Measurements from ENCODE around the gene GRAMD1A.
"Not testable (repeated sequence)": the region's sequence is repeated elsewhere in the genome, so short reads cannot be mapped to it uniquely, and the experiment has no call there.

GRAMD1A gene

DNA sequence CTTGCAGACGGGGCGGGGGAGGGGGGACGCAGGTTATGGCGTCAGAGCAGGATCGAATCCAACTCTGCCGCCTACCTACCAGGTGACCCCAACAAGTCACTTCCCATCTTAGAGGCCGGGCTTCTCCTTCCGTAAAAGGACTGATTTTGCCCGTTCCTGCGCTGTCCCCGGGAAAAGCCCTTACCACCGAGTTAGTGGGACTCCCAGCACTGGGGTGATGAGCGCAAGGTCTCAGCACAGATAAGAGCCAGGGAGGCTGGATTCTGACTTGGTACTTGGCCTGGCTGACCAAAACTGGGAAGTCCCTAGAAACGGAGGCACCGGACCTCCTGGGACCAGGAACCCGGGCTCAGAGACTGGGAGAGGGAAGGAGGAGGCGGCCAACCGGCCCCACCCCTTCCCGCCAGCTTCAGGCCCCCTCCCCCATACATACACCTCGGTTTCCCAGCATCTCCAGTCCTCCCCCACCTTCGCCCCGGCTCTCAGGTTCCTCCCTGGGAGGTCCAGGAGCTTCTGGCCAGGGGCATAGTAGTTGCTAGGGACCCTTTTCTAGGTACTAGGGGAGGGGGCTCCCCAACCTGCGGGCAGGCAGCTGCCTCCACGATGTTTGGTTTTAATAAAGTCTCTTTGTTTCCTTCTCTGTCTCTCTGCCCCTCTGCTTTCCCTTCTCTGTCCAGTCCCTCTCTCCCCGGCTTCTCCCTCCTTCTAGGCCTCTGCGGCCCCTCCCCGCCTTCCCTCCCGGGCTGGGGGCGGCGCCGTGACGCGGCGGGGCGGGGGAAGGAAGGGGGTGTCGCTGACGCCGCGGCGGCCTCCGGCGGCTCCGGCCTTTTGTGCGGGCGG is at the start of gene GRAMD1A:
Gene GRAMD1A, plus strand, starts transcription at position 826 of the 840 bp plus-strand sequence. CDS start 156 bp downstream, outside the sequence.
- peak; percentile 58 for DNase-seq (ENCODE audit: low spot score)

DNA sequence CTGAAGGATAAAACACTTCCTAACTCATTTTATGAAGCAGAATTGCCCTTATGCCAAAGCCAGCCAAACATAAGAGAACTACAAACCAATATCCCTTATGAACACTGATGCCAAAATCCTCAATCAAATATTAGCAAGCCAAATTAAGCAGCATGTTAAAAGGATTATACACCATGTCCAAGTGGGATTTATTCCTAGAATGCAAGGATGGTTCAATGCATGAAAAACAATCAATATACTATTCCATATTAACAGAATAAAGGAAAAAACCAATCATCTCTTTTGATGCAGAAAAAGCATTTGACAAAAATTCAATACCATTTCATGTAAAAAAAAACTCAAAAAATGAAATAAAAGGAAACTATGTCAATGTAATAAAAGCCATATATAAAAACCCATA is 47.0 kb upstream of the GRAMD1A start:
- DNase-seq (ENCODE audit: low spot score) = no peak

DNA sequence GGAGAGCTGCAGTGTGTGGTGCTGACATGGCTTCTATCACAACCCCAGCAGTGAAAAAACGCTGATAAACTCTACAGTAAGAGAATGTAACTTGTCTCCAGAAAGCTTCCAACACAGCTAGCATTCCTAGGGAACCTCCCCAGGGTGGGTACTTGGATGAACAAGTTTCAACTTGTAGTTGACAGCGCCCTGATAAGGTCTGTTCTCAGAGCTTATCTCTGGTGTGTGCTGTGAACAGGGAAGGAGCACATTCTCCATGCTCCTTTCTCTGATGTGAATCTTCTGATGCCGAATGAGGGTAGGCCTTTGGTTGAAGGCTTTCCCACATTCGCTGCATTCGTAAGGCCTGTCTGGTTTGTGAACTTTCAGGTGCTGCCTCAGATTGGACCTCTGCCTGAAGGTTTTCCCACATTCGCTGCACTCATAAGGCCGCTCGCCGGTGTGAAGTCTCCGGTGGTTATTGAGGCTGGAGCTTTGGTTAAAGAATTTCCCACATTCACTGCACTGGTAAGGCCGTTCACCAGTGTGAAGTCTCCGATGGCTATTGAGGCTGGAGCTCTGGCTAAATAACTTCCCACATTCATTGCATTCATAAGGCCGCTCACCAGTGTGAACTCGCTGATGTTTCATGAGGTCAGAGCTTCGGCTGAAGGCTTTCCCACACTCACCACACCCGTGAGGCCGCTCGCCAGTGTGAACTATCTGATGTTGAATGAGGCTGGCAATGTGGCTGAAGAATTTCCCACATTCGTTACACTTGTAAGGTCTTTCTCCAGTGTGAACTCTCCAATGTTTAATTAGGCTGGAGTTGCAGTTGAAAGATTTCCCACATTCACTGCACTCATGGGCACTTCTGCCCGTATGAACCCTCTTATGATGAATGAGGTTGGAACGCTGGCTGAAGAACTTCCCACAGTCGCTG is 42.0 kb upstream of the GRAMD1A start:
- DNase-seq (ENCODE audit: low spot score) = no peak

- DNase-seq (ENCODE audit: low spot score) = no peak
These were observed 41.1 kb upstream of the GRAMD1A start for GRCh38 chr19:34959021-34959420.

- DNase-seq (ENCODE audit: low spot score) = no peak
These were observed 39.9 kb upstream of the GRAMD1A start for GRCh38 chr19:34960103-34960805.

DNA sequence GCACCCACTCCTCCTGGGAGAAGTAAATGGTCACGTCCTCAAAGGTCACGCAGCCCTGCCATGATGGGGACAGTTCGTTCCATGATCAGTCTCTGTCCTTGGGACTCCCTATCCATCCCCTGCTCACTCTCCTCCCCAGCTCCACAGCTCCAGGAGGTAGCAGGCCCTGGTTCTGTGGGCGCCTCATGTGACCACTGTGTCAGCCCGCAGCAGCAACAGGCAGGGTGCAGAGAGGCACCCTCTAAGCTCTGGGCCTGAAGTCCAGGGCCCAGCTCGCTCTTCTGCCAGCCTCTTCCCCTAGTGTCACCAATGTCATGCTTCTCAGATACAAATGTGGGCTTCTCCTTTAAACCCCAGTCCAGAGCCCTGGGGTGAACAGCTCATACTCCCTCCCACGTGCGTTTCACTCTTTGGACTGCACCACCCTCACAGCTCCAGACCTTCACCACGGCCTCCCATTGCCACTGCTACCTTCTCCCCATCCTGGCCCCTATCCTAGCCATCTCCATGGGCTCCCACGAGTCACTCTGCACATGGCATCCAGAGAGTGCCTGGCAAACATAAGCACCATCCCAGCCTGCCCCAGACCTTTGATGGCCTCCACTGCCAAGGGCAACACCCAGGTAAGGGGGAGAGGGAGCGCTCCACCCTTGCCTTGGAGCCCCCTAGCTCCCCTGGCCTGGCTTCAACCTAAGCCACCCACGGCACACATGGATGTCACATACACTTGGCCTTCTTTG is 39.0 kb upstream of the GRAMD1A start:
- no peak for DNase-seq (ENCODE audit: low spot score)

DNA sequence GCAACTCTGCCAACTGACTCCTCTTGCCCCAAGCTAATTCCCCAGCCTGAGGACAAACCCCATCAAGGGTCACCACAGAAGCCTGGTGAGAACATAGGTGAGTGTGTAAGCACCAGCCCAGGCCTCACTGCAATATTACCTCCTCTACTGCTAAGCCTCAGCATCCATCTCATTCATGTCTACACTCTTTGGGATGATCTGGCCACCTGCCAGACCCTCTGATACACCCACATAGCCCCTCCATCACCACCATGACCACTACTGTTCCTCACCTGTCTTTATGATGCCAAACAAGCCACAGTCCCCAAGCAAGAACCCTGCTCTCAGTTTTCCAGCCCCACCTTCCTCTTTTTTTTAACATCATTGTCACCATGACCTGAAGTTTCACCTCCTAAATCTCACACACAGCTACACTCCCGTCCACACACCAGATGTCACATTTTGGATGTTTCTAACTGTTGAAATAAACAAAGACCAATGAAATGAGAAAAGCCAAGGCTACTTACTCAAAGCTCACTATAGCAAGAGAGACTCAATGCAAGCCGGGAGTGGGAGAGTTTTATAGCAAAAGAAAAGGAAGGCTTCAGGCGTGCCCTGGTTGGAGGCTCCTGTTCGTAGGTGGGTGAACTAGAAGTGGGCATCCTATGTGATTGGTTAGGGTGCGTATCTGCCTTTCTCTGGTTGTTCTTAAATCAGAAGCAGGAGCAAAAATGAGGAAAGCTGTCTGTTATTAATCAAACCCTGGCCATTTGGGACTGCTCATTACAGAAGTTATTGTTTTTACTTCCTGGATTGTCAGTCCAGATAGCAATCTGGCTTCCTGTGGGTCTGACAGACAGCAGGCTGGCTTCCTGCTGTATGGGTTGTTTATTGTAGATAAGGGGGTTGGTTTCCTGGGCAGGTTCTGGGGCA is 38.1 kb upstream of the GRAMD1A start:
- peak; percentile 95 for DNase-seq (ENCODE audit: low spot score)

DNA sequence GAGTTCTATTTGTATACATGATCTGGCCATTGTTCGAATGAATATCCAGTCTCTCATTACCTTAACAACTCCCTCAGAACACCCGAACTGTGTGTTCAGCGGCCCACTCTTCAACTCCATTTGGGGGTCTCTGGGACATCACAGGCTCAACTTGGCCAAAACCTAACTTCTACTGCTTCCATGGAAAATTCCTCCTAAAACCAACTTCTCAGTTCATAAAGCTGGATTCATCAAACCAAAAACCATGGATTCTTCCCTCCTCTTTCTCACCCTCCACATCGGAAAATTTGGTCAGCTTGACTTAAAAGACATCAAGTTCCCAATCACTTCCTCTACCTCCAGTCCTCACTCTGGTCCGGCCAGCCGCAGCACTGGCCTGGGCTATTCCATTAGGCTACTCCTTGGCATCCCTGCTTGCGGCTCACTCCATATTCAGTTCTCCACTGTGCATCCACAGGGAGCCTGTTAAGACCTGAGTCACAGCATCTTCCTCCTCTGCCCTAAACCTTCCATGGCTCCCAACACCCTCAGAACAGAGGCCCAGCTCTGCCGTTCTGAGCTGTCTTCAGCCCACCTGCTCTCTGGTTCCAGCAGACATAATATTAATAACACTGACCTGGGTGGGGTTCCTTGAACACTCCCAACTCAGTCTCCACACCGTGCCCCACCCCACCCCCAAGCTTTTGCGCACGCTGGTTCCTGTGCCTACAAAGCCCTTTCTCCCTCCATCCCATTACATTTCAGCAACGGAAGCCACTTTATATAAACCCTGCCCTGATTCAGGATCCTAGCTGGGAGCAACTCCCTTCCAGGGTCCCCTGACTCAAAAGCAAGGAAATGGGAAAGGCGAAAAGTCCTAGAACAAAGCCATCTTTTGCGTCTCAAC is 37.2 kb upstream of the GRAMD1A start:
- DNase-seq (ENCODE audit: low spot score) = peak; percentile 39

DNA sequence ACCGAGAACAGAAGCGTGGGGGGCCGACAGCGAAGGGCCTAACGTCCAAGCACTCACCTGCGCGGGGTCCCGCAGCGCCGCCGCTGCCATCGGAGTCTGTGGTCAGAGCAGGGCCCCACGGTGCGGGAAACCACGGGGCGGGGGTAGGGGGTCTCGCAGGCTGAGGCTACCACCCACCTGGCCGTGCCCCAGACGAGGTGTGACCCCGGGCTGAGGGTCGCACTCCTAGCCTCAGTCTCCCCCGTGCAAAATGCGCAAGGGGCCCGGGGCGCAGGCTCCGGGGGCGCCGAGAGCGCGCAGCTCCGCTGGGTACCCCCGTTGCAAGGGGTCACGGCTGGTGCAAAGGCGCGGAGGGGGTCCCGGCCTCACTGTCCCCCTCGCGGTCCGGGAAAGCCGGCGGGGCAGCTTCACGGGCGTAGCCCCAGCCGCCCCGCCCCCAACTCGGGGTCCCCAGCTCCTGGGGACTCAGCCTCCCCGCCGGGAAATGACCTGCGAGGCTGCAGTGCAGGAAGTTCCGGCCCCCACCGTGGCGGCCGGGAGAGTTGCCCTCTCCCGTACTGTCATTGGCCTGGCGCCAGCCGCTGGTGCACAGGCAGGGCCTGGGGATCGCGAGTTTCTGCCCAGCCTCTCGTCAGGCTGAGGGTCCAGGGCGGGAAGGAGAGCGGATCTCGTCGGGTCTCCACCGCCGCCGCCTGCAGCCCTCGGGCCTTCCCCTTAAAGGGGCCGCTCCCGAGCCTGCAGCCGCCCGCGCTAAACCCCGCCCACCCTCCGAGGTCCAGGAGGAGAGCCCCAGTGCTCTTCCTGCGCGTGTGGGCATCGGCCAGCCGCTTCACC is 36.3 kb upstream of the GRAMD1A start, which contains the start of gene ZNF792:
Gene ZNF792, minus strand, starts transcription at position 657 of the 834 bp plus-strand sequence. Its CDS starts 567 bp downstream, at position 90.
- peak; percentile 82 for DNase-seq (ENCODE audit: low spot score)

- no peak for DNase-seq (ENCODE audit: low spot score)
These were observed 35.5 kb upstream of the GRAMD1A start for GRCh38 chr19:34964598-34964997.

GRCh38 chr19:34965505-34965904 is 34.6 kb upstream of the GRAMD1A start:
- DNase-seq (ENCODE audit: low spot score) = not testable (repeated sequence)

DNA sequence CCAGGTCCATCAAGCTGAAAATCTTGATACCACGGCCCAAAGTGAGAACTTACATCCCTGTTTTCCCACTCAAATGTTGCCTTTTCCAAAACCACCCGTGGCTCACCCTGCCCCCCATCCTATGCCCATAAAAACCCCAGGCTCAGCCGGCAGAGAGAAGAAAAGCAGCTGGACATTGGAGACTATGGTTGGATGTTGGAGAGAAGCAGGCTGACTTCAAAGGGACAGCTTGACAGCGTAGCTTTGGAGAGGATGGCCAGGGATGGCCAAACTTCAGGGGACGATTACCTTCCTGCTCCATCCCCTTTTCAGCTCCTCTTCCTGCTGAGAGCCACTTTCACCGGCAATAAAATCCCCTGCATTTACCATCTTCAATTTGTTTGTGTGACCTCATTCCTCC is 32.6 kb upstream of the GRAMD1A start:
- DNase-seq (ENCODE audit: low spot score) = no peak

DNA sequence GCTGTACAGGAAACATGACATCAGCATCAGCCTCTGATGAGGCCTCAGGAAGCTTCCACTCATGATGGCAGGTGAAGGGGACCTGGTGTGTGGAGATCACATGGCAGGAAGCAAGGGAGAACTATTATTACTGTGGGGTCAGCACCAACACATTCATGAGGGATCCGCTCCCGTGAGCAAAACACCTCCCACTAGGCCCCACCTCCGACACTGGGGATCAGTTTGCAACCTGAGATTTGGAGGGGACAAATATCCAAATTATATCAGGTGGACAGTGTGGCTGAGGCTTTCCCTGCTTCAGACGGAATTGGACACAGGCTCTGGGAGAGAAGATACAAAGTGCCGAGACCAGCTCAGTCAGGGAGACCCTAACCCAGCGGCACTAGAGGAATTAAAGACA is 30.4 kb upstream of the GRAMD1A start:
- DNase-seq (ENCODE audit: low spot score) = no peak

DNA sequence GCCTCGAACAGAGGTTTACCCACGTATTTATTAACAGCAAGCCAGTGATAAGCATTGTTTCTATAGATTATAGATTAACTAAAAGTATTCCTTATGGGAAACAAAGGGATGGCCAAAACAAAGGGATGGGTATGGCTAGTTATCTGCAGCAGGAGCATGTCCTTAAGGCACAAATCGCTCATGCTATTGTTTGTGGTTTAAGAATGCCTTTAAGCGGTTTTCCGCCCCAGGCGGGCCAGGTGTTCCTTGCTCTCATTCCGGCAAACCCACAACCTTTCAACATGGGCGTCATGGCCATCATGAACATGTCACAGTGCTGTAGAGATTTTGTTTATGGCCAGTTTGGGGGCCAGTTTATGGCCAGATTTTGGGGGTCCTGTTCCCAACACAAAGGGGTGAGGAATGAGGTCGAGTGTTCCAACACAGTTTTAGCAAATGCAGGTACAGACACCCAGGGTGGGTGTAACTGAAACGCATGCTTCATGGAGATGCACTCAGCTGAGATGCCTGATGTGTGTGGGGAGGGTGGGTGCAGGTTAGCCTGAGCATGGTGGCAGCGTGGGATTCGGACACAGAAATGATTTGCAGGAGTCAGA is 29.8 kb upstream of the GRAMD1A start:
- DNase-seq (ENCODE audit: low spot score) = not testable (repeated sequence)

- no peak for DNase-seq (ENCODE audit: low spot score)
These were observed 27.9 kb upstream of the GRAMD1A start for GRCh38 chr19:34972163-34972705.

DNA sequence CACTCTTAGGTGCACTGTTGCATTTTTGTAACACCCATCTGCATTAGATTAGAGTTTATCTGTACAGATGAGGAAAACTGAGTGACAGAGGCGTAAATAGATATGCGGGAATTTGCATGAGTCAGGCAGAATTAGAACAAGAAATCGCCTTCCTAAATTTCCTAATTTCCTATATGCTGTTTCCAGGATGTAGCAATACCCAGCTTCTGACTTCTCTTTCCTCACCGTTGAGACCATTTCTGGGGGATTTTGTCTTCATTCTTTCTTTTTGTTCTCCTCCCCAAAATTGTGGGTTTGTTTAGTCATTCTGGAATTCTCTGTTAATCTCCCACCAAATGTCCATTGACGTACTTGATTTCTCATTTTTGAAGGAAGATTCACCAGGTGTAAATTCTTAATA is 25.5 kb upstream of the GRAMD1A start:
- DNase-seq (ENCODE audit: low spot score) = no peak

DNA sequence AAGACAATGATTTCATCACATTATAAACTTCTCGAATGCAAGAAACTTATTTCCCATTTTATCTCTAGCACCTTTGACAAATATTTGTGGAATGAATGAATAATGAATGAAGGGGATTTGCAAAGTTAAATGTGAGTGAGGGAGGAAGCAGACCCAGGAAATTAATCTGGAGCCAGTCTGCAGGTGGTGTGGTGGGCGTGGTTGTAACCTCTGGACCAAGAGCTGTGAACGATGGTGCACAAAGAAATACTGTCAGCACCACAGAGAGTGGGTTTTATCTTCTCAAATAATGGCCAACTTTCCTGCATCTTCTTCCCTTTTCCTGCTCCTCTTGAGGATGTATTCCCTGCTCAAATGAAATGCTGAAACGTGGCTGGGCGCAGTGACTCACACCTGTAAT is 25.1 kb upstream of the GRAMD1A start:
- no peak for DNase-seq (ENCODE audit: low spot score)

- DNase-seq (ENCODE audit: low spot score) = no peak
These were observed 23.5 kb upstream of the GRAMD1A start for GRCh38 chr19:34976611-34977010.
